WTC11 (cell line): ENCODE measurements around the gene SH3GLB2. TPM values are rescaled to one million over a fixed set of nuclear protein-coding genes. Genes with fewer than 3 reads are reported as not detected.

Experiments used
- ARID4B ChIP-seq: sonication (generic); formaldehyde crosslinking; IDR thresholded peaks from 2 replicates; pipeline ENCODE4 v1.8.0; 2023; ENCODE audit warnings: missing genetic modification reagents, mild to moderate bottlenecking, borderline replicate concordance
- ATF3 ChIP-seq: sonication (generic); formaldehyde crosslinking; conservative IDR thresholded peaks from 2 replicates; pipeline ENCODE4 v1.8.1; 2022; ENCODE audit warnings: mild to moderate bottlenecking, missing genetic modification reagents
- ELF4 ChIP-seq: sonication (generic); formaldehyde crosslinking; IDR thresholded peaks from 2 replicates; pipeline ENCODE4 v1.8.1; 2022; ENCODE audit warnings: low read depth, mild to moderate bottlenecking, moderate library complexity, missing genetic modification reagents
- ESRRA ChIP-seq: sonication (generic); formaldehyde crosslinking; IDR thresholded peaks from 2 replicates; pipeline ENCODE4 v1.8.1; 2022; ENCODE audit warnings: mild to moderate bottlenecking, missing genetic modification reagents, borderline replicate concordance
- FOXK1 ChIP-seq: sonication (generic); formaldehyde crosslinking; IDR thresholded peaks from 2 replicates; pipeline ENCODE4 v1.8.0; 2022; ENCODE audit warnings: mild to moderate bottlenecking, moderate library complexity, missing genetic modification reagents
- GTF2I ChIP-seq: fragments of 250-450 bp; sonication (Bioruptor Pico); conservative IDR thresholded peaks from 2 replicates; pipeline ENCODE4 v1.4.0; 2021; ENCODE audit warnings: mild to moderate bottlenecking
- IRF1 ChIP-seq: sonication (generic); formaldehyde crosslinking; IDR thresholded peaks from 2 replicates; pipeline ENCODE4 v1.8.0; 2023; ENCODE audit warnings: missing genetic modification reagents
- JAZF1 ChIP-seq: fragments of 250-450 bp; sonication (Bioruptor Pico); IDR thresholded peaks from 2 replicates; pipeline ENCODE4 v1.9.0; 2021; ENCODE audit warnings: moderate library complexity, mild to moderate bottlenecking, inconsistent platforms
- MYBL2 ChIP-seq: sonication (generic); formaldehyde crosslinking; IDR thresholded peaks from 2 replicates; pipeline ENCODE4 v1.8.1; 2023; ENCODE audit warnings: mild to moderate bottlenecking, moderate library complexity, missing genetic modification reagents
- NR2C2 ChIP-seq: sonication (generic); formaldehyde crosslinking; IDR thresholded peaks from 2 replicates; pipeline ENCODE4 v1.8.0; 2022; ENCODE audit warnings: mild to moderate bottlenecking, missing genetic modification reagents
- RELA ChIP-seq: sonication (generic); formaldehyde crosslinking; IDR thresholded peaks from 2 replicates; pipeline ENCODE4 v1.8.1; 2022; ENCODE audit warnings: missing genetic modification reagents, mild to moderate bottlenecking, borderline replicate concordance
- RORB ChIP-seq: fragments of 250-450 bp; sonication (Bioruptor Pico); IDR thresholded peaks from 2 replicates; pipeline ENCODE4 v1.9.0; 2021; ENCODE audit warnings: mild to moderate bottlenecking
- SMAD3 ChIP-seq: sonication (generic); formaldehyde crosslinking; IDR thresholded peaks from 2 replicates; pipeline ENCODE4 v1.8.0; 2022; ENCODE audit warnings: missing genetic modification reagents, mild to moderate bottlenecking, borderline replicate concordance
- SP1 ChIP-seq: sonication (generic); formaldehyde crosslinking; conservative IDR thresholded peaks from 2 replicates; pipeline ENCODE4 v1.8.1; 2022; ENCODE audit warnings: missing genetic modification reagents
- STAT6 ChIP-seq: sonication (generic); formaldehyde crosslinking; conservative IDR thresholded peaks from 2 replicates; pipeline ENCODE4 v1.8.1; 2023; ENCODE audit warnings: mild to moderate bottlenecking, low read depth, missing genetic modification reagents, moderate library complexity
- ZMAT4 ChIP-seq: fragments of 250-450 bp; sonication (Bioruptor Pico); IDR thresholded peaks from 2 replicates; pipeline ENCODE4 v1.9.0; 2021; ENCODE audit warnings: mild to moderate bottlenecking
- ZNF263 ChIP-seq: sonication (generic); formaldehyde crosslinking; IDR thresholded peaks from 2 replicates; pipeline ENCODE4 v1.8.1; 2022; ENCODE audit warnings: low read depth, mild to moderate bottlenecking, moderate library complexity, missing genetic modification reagents
- ZNF396 ChIP-seq: fragments of 250-450 bp; sonication (Bioruptor Pico); IDR thresholded peaks from 2 replicates; pipeline ENCODE4 v1.8.0; 2021; ENCODE audit warnings: mild to moderate bottlenecking, moderate library complexity, borderline replicate concordance
- ZSCAN18 ChIP-seq: fragments of 250-450 bp; sonication (Bioruptor Pico); IDR thresholded peaks from 2 replicates; pipeline ENCODE4 v2.1.2; 2022; ENCODE audit warnings: mild to moderate bottlenecking, moderate library complexity
- total RNA-seq: library from RNA; stranded (reverse); gene quantifications from 3 replicates; pipeline ENCODE4 v1.2.3, GENCODE V29; 2021
- TF ChIP-seq, protein P1 (sequence below): sonication (generic); formaldehyde crosslinking; IDR thresholded peaks from 2 replicates; pipeline ENCODE4 v1.8.1; 2023; ENCODE audit warnings: mild to moderate bottlenecking, missing genetic modification reagents, borderline replicate concordance
- TF ChIP-seq, protein P2 (sequence below): sonication (generic); formaldehyde crosslinking; IDR thresholded peaks from 2 replicates; pipeline ENCODE4 v1.8.0; 2022; ENCODE audit warnings: mild to moderate bottlenecking, missing genetic modification reagents

The SH3GLB2 gene
- total RNA-seq, 1 experiment from 2014 or later: 59.7 TPM

DNA sequence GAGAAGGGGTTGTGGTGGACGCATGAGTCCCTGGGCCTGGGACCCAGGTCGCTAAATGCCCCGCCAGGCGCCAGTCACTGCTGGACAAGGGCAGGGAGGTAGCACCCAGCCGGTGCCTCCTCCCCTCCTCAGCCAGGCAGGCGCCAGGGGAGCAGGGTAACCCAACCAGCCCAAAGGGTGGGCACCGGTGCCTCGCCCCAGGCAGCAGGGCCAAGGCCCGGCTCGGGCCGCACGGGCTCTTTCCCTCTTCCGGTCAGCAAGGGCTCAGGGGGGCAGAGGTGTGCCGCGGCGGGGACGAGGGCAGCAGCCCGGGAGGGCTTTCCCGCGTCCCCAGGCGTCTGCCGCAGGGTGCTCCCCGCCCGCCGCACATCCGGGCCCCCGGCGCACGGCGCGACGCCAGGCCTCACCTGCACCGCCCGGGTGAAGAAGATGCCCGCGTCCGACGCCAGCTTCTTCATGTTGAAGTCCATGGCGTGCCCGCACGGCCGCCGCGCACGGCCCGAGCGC, 393 bp downstream of the SH3GLB2 start (continued):
- TF ChIP-seq, protein P1, sequence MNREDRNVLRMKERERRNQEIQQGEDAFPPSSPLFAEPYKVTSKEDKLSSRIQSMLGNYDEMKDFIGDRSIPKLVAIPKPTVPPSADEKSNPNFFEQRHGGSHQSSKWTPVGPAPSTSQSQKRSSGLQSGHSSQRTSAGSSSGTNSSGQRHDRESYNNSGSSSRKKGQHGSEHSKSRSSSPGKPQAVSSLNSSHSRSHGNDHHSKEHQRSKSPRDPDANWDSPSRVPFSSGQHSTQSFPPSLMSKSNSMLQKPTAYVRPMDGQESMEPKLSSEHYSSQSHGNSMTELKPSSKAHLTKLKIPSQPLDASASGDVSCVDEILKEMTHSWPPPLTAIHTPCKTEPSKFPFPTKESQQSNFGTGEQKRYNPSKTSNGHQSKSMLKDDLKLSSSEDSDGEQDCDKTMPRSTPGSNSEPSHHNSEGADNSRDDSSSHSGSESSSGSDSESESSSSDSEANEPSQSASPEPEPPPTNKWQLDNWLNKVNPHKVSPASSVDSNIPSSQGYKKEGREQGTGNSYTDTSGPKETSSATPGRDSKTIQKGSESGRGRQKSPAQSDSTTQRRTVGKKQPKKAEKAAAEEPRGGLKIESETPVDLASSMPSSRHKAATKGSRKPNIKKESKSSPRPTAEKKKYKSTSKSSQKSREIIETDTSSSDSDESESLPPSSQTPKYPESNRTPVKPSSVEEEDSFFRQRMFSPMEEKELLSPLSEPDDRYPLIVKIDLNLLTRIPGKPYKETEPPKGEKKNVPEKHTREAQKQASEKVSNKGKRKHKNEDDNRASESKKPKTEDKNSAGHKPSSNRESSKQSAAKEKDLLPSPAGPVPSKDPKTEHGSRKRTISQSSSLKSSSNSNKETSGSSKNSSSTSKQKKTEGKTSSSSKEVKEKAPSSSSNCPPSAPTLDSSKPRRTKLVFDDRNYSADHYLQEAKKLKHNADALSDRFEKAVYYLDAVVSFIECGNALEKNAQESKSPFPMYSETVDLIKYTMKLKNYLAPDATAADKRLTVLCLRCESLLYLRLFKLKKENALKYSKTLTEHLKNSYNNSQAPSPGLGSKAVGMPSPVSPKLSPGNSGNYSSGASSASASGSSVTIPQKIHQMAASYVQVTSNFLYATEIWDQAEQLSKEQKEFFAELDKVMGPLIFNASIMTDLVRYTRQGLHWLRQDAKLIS (CRISPR knock-in tag): no peak
- TF ChIP-seq SMAD3 (CRISPR knock-in tag) (no peak), NR2C2 (CRISPR knock-in tag) (no peak), FOXK1 (CRISPR knock-in tag) (no peak), JAZF1 (CRISPR knock-in tag) (no peak), ZSCAN18 (CRISPR knock-in tag) (no peak), ZMAT4 (CRISPR knock-in tag) (no peak), STAT6 (CRISPR knock-in tag) (no peak), GTF2I (CRISPR knock-in tag) (peak; percentile 76; the same call in 1 of the 2 replicates), MYBL2 (CRISPR knock-in tag) (no peak), ZNF396 (CRISPR knock-in tag) (no peak), ARID4B (CRISPR knock-in tag) (peak; percentile 45; the same call in 1 of the 2 replicates), RORB (CRISPR knock-in tag) (no peak), ESRRA (CRISPR knock-in tag) (0 out of 2 replicates have a peak, but pooled peaks have one; percentile 17), ATF3 (CRISPR knock-in tag) (no peak), RELA (CRISPR knock-in tag) (no peak), ELF4 (CRISPR knock-in tag) (no peak), ZNF263 (CRISPR knock-in tag) (no peak), IRF1 (CRISPR knock-in tag) (no peak), SP1 (CRISPR knock-in tag) (no peak)
- TF ChIP-seq, protein P2, sequence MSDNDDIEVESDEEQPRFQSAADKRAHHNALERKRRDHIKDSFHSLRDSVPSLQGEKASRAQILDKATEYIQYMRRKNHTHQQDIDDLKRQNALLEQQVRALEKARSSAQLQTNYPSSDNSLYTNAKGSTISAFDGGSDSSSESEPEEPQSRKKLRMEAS (CRISPR knock-in tag): peak; percentile 68; the same call in 1 of the 2 replicates
